H9 (cell line): Measurements from ENCODE around the gene FYCO1. TPM values are rescaled to one million over a fixed set of nuclear protein-coding genes. Genes with fewer than 3 reads are reported as not detected.

ENCODE experiments used
- DNase-seq: peaks from one replicate; pipeline ENCODE4 v3.0.0-alpha.2; 2017
- H2AFZ ChIP-seq: one replicate; pipeline ENCODE4 v1.6.1; 2013; ENCODE audit warnings: mild to moderate bottlenecking, low read length, control low read depth, moderate library complexity
- H2AK5ac ChIP-seq: 2 replicates; pipeline ENCODE4 v1.6.1; 2013; ENCODE audit warnings: low read length, control low read depth, mixed read lengths; ENCODE audit not compliant: insufficient read length
- H2BK120ac ChIP-seq: one replicate; pipeline ENCODE4 v1.6.1; 2013; ENCODE audit warnings: low read depth, mild to moderate bottlenecking, low read length, control low read depth, inconsistent platforms; ENCODE audit not compliant: poor library complexity, severe bottlenecking
- H2BK12ac ChIP-seq: 2 replicates; pipeline ENCODE4 v1.6.1; 2013; ENCODE audit warnings: low read length, control low read depth, mixed read lengths, low read depth; ENCODE audit not compliant: insufficient read length
- H2BK15ac ChIP-seq: 2 replicates; pipeline ENCODE4 v1.6.1; 2013; ENCODE audit warnings: low read depth, low read length, control low read depth
- H2BK20ac ChIP-seq: one replicate; pipeline ENCODE4 v1.6.1; 2013; ENCODE audit warnings: low read depth, mild to moderate bottlenecking, low read length, control low read depth, inconsistent platforms; ENCODE audit not compliant: poor library complexity, severe bottlenecking
- H2BK5ac ChIP-seq: 2 replicates; pipeline ENCODE4 v1.6.1; 2013; ENCODE audit warnings: low read length, control low read depth, mixed read lengths; ENCODE audit not compliant: insufficient read length
- H3K14ac ChIP-seq: 2 replicates; pipeline ENCODE4 v1.6.1; 2013; ENCODE audit warnings: low read length, control low read depth; ENCODE audit not compliant: insufficient read depth
- H3K18ac ChIP-seq: 2 replicates; pipeline ENCODE4 v1.6.1; 2013; ENCODE audit warnings: low read depth, mild to moderate bottlenecking, mixed read lengths, low read length, control low read depth; ENCODE audit not compliant: insufficient read length
- H3K23ac ChIP-seq: 2 replicates; pipeline ENCODE4 v1.6.1; 2013; ENCODE audit warnings: low read length, control low read depth, mixed read lengths, low read depth; ENCODE audit not compliant: insufficient read length
- H3K23me2 ChIP-seq: 2 replicates; pipeline ENCODE4 v1.6.1; 2013; ENCODE audit warnings: low read depth, mild to moderate bottlenecking, mixed read lengths, low read length, control low read depth; ENCODE audit not compliant: insufficient read length, poor library complexity, severe bottlenecking
- H3K27ac ChIP-seq: 2 replicates; pipeline ENCODE4 v1.5.1; 2013; ENCODE audit warnings: low read length, control low read depth, mixed read lengths, low read depth; ENCODE audit not compliant: insufficient read length
- H3K27me3 ChIP-seq: 2 replicates; pipeline ENCODE4 v1.6.1; 2013; ENCODE audit warnings: low read length, control low read depth, inconsistent platforms; ENCODE audit not compliant: insufficient read depth
- H3K4ac ChIP-seq: 2 replicates; pipeline ENCODE4 v1.6.1; 2013; ENCODE audit warnings: low read depth, mild to moderate bottlenecking, control low read depth, inconsistent platforms, low read length, moderate library complexity
- H3K4me1 ChIP-seq: 2 replicates; pipeline ENCODE4 v1.6.1; 2013; ENCODE audit warnings: low read length, control low read depth, inconsistent platforms; ENCODE audit not compliant: insufficient read depth
- H3K4me2 ChIP-seq: 2 replicates; pipeline ENCODE4 v1.6.1; 2013; ENCODE audit warnings: low read length, control low read depth, mixed read lengths; ENCODE audit not compliant: insufficient read length, insufficient read depth
- H3K56ac ChIP-seq: 2 replicates; pipeline ENCODE4 v1.6.1; 2013; ENCODE audit warnings: low read depth, mild to moderate bottlenecking, mixed read lengths, low read length, control low read depth; ENCODE audit not compliant: insufficient read length
- H3K79me1 ChIP-seq: 2 replicates; pipeline ENCODE4 v1.6.1; 2013; ENCODE audit warnings: low read depth, mild to moderate bottlenecking, moderate library complexity, low read length, control low read depth, inconsistent platforms; ENCODE audit not compliant: insufficient read depth, poor library complexity, severe bottlenecking
- H3K79me2 ChIP-seq: 2 replicates; pipeline ENCODE4 v1.6.1; 2013; ENCODE audit warnings: low read length, control low read depth, inconsistent platforms; ENCODE audit not compliant: insufficient read depth
- H3K9ac ChIP-seq: 2 replicates; pipeline ENCODE4 v1.6.1; 2013; ENCODE audit warnings: low read length, control low read depth, mixed read lengths; ENCODE audit not compliant: insufficient read length; ENCODE audit errors: extremely low read depth
- H3K9me3 ChIP-seq: one replicate; pipeline ENCODE4 v1.6.1; 2013; ENCODE audit warnings: low read depth, low read length, inconsistent platforms; ENCODE audit not compliant: control insufficient read depth
- H3T11ph ChIP-seq: one replicate; pipeline ENCODE4 v1.6.1; 2013; ENCODE audit warnings: mild to moderate bottlenecking, low read length, control low read depth, inconsistent platforms
- H4K20me1 ChIP-seq: one replicate; pipeline ENCODE4 v1.6.1; 2013; ENCODE audit not compliant: control insufficient read depth, insufficient read length, insufficient read depth
- H4K5ac ChIP-seq: 2 replicates; pipeline ENCODE4 v1.6.1; 2013; ENCODE audit warnings: low read depth, mild to moderate bottlenecking, mixed read lengths, low read length, control low read depth; ENCODE audit not compliant: insufficient read length
- H4K8ac ChIP-seq: replicated peaks from 2 replicates; pipeline ENCODE4 v1.6.1; 2013; ENCODE audit warnings: low read length, control low read depth, mixed read lengths, low read depth; ENCODE audit not compliant: insufficient read length
- H4K91ac ChIP-seq: 2 replicates; pipeline ENCODE4 v1.6.1; 2013; ENCODE audit warnings: low read depth, mild to moderate bottlenecking, moderate library complexity, mixed read lengths, low read length, control low read depth; ENCODE audit not compliant: insufficient read length
- H3K27ac Mint-ChIP-seq, 3 experiments: 2 replicates in 2 of 3; 3 replicates in 1 of 3; pipeline ENCODE4 v1.8.0; 2020 to 2021; ENCODE audit warnings: mixed read lengths in 3 of 3, mild to moderate bottlenecking in 1 of 3, moderate library complexity in 1 of 3
- H3K27me3 Mint-ChIP-seq: 2 replicates; pipeline ENCODE4 v1.8.0; 2021; ENCODE audit warnings: low read depth, mild to moderate bottlenecking, moderate library complexity, mixed read lengths
- H3K36me3 Mint-ChIP-seq, 3 experiments: 2 replicates in 2 of 3; 3 replicates in 1 of 3; pipeline ENCODE4 v1.8.0; 2020 to 2021; ENCODE audit warnings: low read depth in 3 of 3, mixed read lengths in 3 of 3; ENCODE audit not compliant: insufficient read depth in 1 of 3
- H3K4me1 Mint-ChIP-seq, 2 experiments: 2 replicates each; pipeline ENCODE4 v1.8.0; 2020; ENCODE audit warnings: mixed read lengths in 2 of 2
- H3K4me3 Mint-ChIP-seq, 2 experiments: 2 replicates in 1 of 2; 3 replicates in 1 of 2; pipeline ENCODE4 v1.8.0; 2020 to 2021; ENCODE audit warnings: mild to moderate bottlenecking in 2 of 2, mixed read lengths in 2 of 2, moderate library complexity in 1 of 2
- H3K9me3 Mint-ChIP-seq, 2 experiments: 2 replicates in 1 of 2; 3 replicates in 1 of 2; pipeline ENCODE4 v1.8.0; 2020; ENCODE audit warnings: mild to moderate bottlenecking in 2 of 2, mixed read lengths in 2 of 2, moderate library complexity in 1 of 2
- CTCF ChIP-seq: fragments of 200-600 bp; sonication (generic); conservative IDR thresholded peaks from 3 replicates; pipeline ENCODE4 v1.8.0; 2021; ENCODE audit warnings: antibody characterized with exemption, mild to moderate bottlenecking
- WGBS: extraction: QIAGEN DNeasy Blood & Tissue Kit; methylation state at CpG from one replicate; pipeline ENCODE4 v1.1.7; 2013; ENCODE audit warnings: missing lambda C conversion rate, low lambda C conversion rate, mixed read lengths; ENCODE audit not compliant: insufficient read length; ENCODE audit errors: extremely low coverage; 5-methylcytosine and 5-hydroxymethylcytosine counted together
- total RNA-seq: library from RNA; stranded (reverse); gene quantifications from 2 replicates; pipeline ENCODE4 v1.2.1, GENCODE V29; 2021

Gene FYCO1
- total RNA-seq, 1 experiment from 2014 or later = 10.4 TPM

GRCh38 chr3:45950131-45950530, 45.5 kb downstream of the FYCO1 start:
- Histone ChIP-seq H3K9ac (no peak overlapping the region), H3K4ac (no peak overlapping the region)

More at GRCh38 chr3:45950131-45950530, 45.5 kb downstream of the FYCO1 start:
- H2BK15ac ChIP-seq = no peak overlapping the region
- H3K4me1 ChIP-seq = no peaks in the 10 kb centered on the region
- no peak overlapping the region for H2AFZ ChIP-seq
- Mint-ChIP-seq H3K9me3 (no peaks in the 10 kb centered on the region), H3K36me3 (peaks cover 21 to 76% (median 74%) of the 10 kb centered on the region in 3 experiments; a peak in 6 of 7 replicates), H3K4me3 (no peak overlapping the region), H3K27ac (no peak overlapping the region; a peak in 1 of 7 replicates), H3K4me1 (no peaks in the 10 kb centered on the region), H3K27me3 (no peaks in the 10 kb centered on the region)
- WGBS = no CpG with 5 or more reads among the region's 2 CpGs
- H3K14ac ChIP-seq = no peak overlapping the region
- H3K9me3 ChIP-seq = no peaks in the 10 kb centered on the region
- peak; percentile 8 for DNase-seq
- H3K23ac ChIP-seq = no peak overlapping the region
- no peaks in the 10 kb centered on the region for H3K27me3 ChIP-seq
- no peak overlapping the region for H2BK120ac ChIP-seq
- H4K5ac ChIP-seq = no peak overlapping the region
- no peak overlapping the region for H2BK12ac ChIP-seq
- no peaks in the 10 kb centered on the region for H3K79me1 ChIP-seq
- no peak overlapping the region for H3K18ac ChIP-seq
- no peaks in the 10 kb centered on the region for H4K20me1 ChIP-seq
- H3K56ac ChIP-seq = no peak overlapping the region
- H3K79me2 ChIP-seq = no peaks in the 10 kb centered on the region
- no peak overlapping the region for H4K8ac ChIP-seq
- no peak overlapping the region for H4K91ac ChIP-seq
- H2BK5ac ChIP-seq = no peak overlapping the region
- H2BK20ac ChIP-seq = no peak overlapping the region
- H3K27ac ChIP-seq = no peak overlapping the region
- TF ChIP-seq CTCF = no peak
- no peak overlapping the region for H3K4me2 ChIP-seq
- no peak overlapping the region for H2AK5ac ChIP-seq
- no peaks in the 10 kb centered on the region for H3K23me2 ChIP-seq
- no peak overlapping the region for H3T11ph ChIP-seq
